HG02588 (cell line): ENCODE measurements around the gene FNBP1L.

Experiments used
- ATAC-seq: cut with Tn5 transposase; IDR thresholded peaks from one replicate; pipeline ENCODE4 v1.9.1; 2021; ENCODE audit warnings: mild to moderate bottlenecking, moderate library complexity; ENCODE audit not compliant: unreplicated experiment

The FNBP1L gene

DNA sequence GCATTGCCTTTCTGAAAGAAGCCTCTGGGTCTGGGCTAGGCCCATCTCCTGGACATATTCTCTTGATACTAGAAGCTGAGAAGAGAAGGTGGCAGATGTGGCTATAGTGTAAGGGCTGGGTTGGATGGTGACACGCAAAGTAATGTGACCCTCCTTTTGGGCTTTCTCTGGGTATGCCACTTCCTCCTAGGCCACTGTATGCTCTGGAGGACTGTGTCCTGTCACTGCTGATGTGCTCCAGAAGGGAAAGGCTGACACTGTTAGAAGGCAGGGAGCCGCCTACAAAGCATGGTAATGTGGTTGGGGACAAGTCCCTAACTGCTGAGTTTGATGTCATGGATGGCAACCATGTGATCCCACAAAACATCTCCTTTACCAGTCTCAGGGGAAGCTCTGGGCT, 121.6 kb downstream of the FNBP1L start:
- ATAC-seq = no peak

DNA sequence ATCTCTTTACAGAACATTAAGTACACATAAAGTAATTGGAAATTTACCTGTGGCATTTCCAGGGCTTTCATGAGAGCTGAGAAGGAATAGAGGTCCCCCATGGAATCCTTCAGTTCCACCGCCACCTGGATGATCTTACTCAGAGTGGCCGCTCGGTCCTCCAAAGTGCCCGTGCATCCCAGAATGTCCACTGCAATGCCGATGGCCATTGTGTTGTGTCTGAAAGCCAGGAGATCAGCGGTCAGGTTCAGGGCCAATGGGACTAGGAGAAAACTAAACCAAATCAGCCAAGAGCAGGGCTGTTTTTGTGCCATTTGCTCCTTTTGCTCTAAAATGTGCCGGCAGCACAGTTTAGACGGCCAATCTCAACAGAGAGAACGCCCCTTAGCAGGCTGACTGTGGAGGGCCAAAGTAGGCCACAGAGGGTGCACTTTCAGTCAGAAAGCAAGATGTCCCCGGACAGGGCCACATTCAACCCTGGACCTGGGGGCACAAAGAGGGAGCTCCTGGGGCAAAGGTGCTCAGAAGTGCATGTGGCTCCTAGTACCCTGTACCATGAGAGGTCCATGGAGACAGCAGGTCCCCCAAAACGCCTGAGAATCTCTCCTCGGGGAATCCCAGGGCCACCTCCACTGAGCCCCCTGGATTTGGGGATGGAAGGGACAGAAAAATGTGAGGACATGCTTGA, 123.8 kb downstream of the FNBP1L start:
- ATAC-seq = no peak

DNA sequence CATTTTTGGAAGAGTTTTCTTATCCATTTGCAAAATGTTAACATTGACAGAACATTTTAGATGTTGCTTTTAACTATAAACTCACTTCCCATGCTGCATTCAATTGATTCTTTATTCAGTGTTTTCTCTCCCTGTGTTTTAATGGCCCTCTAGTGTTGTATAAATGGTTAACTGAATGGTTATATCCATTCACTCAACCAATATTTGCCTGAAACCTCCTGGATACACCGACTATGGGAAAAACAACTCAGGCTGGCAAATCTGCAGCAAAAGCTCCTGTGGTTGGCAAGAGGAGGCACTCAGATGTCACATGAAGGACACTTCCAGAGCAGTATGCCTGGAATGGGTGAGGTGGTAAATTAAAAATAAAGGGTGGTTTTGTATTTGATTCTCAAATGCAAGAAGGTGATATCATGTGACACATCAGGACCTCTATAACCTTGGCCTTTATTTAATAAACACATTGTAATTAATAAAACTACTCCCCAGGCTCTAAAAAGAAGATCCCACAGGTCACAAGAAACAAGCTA, 126.1 kb downstream of the FNBP1L start:
- ATAC-seq = no peak

DNA sequence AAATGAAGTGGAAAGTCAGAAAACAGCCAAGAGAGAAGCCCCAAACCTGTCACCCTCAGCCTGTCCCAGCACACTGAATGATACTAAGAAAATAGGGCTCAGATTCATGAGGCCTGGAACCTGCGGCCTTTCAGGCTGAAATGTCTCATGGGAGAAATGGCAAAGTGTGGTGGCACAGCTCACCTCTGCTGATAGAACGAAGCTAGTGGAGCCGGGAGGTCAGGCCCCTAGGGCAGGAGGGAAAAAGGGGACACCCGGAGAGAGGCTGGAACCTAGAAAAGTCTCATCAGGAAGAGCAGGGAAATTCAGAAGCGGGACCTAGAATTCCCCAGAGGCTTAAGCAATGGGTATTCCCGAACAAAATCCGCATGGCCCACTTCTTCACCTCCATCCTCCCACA, 126.6 kb downstream of the FNBP1L start:
- ATAC-seq = no peak

DNA sequence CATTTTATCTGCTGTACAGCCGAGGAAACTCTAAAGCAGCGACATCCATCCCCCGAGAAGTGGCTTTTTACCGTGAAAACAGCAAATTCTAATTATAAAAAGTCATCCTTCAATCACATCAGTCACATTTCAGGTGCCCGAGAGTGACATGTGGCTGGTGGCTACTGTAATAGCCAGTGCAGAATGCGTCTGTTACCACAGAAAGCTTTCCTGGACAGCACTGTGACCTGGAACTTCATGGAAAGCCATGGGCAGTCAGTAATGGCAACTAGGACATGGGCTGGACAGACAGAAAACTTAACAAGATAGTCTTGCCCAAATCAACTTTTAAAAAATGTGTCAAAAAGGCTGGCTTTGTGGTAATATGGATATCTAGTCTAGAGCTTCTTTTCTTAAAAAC, 127.1 kb downstream of the FNBP1L start:
- ATAC-seq = no peak

DNA sequence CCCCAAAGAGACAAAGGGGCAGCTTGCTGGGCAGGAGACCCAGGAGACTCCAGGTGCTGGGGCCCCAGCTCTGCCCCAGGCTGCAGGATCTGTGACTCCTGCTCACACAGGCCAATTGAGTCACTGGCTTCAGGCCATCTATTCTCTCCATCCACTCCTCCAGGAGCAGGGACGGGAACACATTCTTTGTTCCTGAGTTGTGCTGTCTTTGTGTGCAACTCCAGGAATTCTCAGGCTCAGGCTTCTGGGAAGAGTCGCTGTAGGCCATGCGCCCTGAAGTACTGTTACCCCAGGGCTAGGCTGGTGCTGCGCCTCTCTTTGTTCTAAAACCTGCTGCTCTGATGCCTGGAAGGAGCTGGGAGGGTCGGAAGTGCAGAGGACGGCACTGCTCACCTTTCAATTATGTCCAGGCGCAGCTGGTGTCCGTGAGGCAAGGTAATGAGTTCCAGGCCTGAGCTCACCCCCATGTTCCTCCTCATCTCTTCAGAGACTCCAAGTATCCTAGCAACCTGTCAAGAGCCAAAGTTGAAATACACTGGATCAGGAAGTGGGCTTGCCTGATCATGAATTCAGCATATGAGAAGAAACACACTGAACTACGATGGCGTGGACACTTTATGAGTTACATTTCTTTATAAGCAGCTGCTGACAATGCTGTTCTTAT, 127.8 kb downstream of the FNBP1L start:
- ATAC-seq = no peak

DNA sequence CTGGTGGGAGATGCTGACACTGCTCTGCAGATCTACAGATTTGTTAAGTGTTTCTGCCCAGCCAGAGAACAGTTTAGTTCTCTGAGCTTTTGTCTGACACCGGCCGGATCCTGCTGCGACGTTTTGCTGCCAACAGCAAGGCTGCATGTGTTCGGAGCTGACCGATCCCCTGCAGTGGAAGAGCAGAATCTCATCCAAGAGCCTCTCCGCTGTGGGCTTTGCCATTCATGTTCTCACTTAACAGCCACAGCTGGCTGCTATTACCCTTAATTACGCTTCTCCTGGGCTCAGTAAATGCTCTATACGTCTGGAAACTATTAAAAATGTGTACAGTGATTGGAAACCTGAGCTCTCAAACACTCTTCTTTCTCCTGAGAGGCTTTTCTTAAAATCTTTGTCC, 128.4 kb downstream of the FNBP1L start:
- ATAC-seq = no peak

DNA sequence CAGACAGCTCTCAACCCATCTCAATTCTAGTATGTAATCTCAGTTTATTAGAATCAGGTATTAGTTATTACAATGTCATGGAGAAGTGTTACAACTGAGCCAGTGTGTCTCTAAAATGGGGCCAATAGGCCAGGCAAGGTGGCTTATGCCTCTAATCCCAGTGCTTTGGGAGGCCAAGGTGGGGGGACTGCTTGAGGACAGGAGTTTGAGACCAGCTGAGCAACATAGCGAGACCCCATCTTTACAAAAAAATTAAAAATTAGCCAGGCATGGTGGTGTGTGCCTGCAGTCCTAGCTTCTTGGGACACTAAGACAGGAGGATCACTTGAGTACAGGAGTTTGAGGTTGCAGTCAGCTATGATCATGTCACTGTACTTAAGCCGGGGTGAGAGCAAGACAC, 128.8 kb downstream of the FNBP1L start:
- no peak for ATAC-seq

DNA sequence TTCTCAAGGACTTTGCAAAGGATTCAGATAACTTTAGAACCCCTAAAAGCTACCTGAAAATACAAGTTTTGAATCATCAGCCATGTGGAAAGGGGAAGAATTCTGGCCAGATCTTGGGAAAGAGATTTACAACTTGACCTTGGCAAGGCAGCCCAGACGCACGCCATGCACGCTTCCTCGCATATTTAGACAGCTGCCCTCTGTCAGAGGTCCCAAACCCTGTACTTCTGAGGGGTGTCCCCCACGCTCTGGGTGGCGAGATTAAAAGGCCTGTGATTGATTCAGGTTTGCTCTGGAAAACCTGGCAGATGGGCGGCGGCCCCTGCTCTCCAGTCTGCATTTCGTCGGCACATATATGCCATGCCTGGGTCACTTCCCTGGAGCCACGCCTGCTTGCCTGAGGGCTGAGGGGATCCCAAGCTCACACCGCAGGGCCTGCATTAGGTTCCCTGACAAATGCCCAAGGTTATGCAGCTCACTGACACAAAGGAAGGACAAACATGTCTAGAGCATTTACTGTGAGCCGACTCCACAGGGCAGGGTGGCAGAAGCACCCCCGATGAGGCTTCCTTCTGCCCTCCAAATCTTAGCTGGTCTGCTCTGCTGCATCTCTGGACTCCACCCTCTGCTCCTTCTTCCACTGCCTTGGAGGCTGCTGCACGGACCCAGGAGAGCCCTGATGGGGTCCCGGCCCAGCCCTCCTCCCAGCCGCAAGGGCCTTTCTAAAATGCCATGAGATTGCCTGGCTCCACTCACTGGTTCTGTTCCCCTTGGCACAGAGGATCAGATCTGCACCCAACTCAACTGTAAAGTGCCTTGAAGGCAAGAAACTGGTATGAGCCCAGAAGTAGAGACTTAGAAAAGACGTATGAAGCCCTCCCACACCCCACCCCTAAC, 129.9 kb downstream of the FNBP1L start:
- ATAC-seq = no peak

DNA sequence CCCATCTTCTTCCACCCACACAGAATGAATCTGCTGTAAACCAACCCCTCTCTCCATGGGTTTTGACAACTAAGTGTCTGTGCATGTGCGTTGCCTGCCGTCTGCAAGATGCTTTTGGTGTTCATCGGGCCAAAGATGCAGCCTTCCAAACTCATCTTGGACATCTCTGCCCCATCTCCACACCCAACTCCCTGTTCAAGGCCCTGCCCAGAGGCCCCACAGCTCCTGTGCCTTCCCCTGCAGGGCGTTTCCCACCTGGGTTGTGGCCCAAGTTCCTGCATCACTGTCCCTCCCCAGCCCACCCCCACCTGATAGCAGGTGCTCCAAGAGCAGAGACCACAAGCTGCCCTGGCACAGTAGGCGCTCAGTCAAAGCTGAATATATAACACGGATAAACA, 130.5 kb downstream of the FNBP1L start:
- no peak for ATAC-seq

DNA sequence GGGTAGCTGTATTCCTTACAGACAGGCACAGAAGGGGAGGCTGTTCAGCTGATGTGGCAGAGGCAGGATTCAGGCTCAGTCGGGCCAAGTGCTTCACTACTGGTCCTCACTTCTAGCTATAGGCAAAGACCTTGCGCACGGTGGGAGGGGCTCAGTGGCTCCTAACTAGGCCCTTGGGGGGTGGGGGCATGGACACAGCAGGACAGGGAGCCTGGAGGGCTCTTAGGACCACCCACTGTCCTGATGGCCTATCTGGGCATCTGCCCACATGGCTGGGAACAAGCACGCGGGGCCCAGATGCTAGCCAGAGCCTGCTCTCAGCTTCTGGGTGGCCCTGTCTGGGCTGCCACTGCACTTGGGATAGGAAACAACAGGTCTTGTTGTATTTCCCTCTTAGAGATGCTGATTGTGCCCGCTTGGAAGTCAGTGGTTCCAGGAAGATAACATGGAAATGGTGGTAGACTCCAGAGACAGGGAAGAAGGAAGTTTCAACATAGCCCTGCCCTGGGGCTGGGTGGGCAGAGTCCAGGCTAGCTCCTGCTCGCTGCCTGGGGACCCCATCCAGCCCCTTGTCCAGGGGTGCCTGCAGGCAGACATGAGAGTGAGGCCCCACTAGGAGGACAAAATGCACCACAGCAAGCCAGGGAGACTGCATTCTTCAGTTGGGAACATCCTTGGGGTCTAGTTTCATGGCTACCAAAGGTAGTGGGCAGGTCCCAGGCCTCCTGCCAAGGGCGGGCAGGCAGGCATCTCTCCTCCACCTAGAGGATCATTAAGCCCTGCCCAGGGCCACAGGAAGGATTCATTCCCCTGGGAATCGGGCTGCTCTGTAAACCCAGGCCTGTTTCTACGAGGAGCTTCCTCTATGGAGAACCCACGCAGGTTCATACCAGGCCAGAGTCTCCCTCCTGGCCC, 131.2 kb downstream of the FNBP1L start:
- no peak for ATAC-seq

DNA sequence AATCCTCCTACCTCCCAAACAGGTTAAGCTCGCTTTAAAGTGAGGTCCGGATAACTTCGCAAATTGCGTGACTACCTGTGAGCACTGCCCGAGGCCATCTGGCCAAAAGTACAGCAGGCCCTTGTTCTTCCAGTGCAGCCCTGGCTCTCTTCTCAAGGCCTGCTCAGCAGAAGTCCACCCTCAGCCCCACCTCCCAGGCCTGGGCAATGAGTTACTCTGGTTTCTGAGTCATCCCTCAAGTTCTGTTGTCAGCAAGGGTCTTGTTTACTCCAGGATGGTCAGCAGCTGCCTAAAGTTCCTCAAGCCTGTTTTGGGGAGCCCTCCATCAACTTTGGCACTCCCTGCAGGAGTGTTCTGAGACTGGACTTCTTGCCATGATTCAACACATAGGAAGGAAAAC, 132.0 kb downstream of the FNBP1L start:
- no peak for ATAC-seq

DNA sequence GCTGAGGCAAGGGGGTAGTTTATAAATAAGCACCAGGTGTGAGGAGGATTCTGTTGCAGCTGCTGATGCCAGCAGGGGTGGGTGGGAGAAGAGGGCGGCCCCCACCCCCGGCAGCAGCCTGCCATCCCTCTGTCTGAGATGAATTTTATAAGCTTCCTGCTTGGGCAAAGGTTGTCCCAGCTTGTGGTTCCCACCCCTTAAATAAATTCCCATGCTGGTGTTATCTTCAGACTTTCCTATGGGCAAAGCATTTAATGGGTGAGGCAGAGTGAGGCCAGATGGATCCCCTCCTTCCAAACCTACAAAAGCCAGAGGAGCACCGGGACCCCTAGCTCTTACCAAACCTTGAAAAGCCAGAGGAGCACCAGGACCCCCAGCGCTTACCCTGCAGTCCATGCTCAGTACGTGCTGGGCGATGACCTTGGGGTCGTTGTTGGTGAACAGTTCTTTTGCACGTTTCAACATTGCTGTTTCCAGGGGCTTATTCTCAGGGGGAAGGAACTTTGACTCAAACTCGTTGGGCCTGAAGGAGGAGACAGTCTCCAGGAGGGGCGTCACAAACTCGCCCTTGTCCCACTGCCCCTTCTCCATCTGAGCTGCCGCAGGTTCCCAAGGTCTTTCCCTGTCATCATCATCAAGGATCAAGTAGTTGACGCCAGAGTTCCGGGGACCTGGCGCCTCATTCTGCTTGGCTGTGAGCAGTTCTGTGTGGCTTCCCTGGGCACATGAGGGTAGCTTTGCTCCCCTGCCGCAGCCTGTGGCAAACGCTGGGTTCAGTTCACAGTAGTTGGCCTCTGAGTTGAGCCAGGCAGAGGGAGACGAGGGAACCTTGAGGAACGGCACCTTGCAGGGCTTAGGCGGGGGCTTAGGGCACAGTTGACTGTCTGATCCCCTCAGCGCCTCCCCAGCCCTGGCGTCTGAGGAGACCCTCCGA, 134.3 kb downstream of the FNBP1L start:
- no peak for ATAC-seq

DNA sequence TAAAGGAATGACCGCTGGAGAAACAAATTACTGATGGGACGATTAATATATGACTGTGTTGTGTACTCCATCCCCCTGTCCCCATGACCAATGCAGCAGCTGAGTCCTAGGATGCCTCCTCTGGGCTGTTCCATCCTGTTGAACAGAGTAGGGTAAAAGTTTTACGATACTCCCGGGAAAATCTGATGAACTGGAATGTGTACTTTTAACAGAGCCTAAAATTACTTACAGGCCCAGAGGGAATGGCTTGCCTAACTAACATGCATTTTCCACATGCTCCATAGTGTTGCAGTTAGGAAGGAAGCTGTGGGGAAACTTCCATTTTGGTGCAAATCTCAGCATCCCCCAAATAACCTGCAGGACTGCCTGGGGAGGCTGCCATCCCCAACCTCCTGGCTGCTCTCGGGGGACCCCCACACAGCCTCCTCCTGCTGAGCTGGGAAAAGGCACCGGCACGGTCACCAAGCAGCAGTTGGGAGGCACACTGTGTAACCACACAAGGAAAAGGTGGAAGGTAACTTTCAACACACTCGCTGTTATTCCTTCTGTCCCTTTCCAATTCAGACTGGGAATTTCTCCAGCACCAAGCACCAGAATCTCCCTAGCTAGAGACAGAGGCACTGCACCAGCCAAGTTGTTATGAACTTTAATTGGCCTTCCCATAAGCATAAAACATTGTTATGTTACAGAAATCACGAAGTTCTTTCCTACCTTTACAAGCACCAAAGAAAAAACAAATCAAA, 136.5 kb downstream of the FNBP1L start:
- no peak for ATAC-seq

DNA sequence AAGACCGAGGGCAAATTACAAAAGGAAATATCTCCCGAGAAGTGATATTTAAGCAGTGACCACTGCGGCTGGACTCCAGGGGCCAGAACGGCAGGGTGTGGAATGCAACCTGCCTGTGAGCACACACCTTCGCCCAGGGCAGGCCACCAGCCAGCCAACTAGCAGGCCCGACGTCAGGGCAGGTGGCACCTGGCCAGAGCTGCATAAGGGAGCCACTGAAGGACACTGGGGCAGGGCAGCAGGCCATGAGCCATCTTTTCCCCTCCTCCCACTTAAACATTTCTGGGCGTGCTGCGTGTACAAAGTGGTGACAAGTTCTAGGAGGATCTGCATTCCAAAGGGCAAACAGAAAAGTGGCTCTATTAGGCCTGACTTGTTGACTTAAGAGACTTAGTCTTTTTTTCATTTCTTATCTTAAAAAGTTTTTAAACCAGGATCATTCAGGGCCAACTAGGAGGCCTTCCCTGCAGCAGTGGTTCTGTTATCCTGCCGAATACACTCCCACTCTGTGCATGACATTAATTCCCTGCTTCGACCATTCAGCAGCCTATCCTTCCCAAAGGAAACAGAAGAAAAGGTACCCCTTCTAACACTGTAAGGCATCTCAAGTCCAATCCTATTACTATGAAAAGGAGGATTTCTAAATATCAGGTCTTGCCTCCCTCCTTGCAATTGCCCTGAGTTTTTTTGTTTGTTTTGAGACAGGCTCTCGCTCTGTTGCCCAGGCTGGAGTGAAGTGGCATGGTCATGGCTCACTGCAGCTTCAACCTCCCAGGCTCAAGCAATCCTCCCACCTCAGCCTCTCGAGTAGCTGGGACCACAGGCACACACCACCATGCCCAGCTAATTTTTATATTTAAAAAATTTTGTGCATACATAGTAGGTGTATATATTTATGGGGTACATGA, 137.4 kb downstream of the FNBP1L start:
- ATAC-seq = no peak

DNA sequence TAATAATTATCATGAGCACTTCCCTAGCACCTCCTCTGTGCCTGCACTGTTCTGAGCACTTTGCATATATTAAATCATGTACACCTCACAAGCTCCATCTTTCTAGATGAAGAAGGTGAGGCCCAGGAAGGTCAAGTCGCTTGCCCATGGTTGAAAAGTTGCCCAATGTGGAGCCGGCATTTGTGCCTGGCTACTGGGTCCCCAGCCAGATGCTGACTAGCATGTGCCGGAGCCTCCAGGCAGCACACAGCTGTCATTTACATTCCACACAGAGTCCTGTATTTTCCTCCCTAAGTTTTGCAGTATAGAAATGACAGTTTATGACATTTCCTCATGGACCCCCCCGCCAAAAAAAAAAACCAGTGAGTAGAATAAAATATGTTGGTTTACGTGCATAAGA, 139.4 kb downstream of the FNBP1L start:
- ATAC-seq = no peak

DNA sequence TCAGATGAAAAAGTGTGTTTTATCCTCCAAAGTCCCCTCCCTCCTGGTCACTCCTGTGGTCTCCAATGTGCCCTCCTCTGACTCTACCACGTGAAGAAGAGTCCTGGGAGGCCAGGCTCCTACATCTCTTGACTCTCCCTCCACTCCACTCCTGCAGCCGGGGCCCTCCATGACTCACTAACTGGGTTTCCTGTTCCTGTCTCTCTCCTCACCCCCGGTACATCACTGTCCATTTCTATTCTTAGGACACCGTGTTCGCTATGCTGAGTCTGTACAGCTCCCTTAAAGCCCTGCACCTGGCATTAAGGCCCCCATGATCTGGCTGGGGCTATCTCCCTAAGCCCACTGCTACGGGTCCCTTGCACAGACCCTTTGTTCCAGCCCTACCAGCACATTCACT, 140.3 kb downstream of the FNBP1L start:
- no peak for ATAC-seq

DNA sequence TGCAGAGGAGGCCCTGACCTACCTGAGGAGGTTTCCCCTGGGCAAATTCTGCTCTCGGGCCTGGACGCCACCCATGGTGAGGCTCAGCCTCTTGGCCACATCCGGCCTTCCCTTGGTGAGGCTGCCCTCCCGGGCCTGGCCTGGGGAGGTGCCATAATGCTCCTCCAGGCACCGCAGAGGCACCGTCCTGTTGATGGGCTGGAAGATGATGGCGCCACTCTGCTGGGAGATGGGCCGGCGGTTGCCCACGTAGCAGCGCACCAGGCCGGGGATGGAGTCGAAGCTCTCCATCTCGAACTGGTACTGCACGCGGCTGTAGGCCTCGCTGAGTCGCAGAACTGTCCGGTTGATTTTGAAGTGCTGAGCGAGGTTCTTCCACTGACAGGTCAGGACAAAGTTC, 141.0 kb downstream of the FNBP1L start:
- no peak for ATAC-seq
